ENCODE measurements around the gene PDE8B. TPM values are rescaled to one million over a fixed set of nuclear protein-coding genes. Genes with fewer than 3 reads are reported as not detected.

PDE8B gene
- total RNA-seq, 1 donor from 2014 or later = 2.6 TPM

DNA sequence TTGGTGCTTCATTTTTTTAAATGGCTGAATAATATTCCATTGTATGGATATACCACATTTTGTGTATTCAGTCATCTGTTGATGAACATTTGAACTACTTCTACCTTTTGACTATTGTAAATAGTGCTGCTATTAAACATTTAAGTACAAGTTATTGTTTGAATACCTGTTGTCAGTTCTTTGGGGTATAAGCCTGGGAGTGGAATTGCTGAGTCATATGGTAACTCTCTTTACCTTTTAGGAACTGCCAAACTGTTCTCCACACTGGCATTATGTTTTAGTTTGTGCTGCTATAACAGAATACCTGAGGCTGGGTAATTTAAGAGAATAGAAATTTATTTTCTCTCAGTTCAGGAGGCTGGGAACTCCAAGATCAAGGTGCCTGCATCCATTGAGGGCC lies 15.7 kb upstream of the PDE8B start:
- no peaks in the 10 kb centered on the region for H3K27me3 Mint-ChIP-seq
- TF ChIP-seq, protein P1, sequence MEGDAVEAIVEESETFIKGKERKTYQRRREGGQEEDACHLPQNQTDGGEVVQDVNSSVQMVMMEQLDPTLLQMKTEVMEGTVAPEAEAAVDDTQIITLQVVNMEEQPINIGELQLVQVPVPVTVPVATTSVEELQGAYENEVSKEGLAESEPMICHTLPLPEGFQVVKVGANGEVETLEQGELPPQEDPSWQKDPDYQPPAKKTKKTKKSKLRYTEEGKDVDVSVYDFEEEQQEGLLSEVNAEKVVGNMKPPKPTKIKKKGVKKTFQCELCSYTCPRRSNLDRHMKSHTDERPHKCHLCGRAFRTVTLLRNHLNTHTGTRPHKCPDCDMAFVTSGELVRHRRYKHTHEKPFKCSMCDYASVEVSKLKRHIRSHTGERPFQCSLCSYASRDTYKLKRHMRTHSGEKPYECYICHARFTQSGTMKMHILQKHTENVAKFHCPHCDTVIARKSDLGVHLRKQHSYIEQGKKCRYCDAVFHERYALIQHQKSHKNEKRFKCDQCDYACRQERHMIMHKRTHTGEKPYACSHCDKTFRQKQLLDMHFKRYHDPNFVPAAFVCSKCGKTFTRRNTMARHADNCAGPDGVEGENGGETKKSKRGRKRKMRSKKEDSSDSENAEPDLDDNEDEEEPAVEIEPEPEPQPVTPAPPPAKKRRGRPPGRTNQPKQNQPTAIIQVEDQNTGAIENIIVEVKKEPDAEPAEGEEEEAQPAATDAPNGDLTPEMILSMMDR (IDR thresholded peaks at IDR 0.05; ENCODE audit: unreplicated experiment) = no peak
- H3K9me3 Mint-ChIP-seq (ENCODE audit: low read depth) = peaks cover 27% of the 10 kb centered on the region
- no peak for DNase-seq (ENCODE audit: low spot score, unreplicated experiment)
- H3K36me3 Mint-ChIP-seq (ENCODE audit: insufficient read depth) = peaks cover 2% of the 10 kb centered on the region
- H3K4me3 Mint-ChIP-seq (ENCODE audit: low read depth) = no peak overlapping the region
- peak overlapping the region; percentile 16 for H3K27ac Mint-ChIP-seq
- no peaks in the 10 kb centered on the region for H3K4me1 Mint-ChIP-seq (ENCODE audit: low read depth)

DNA sequence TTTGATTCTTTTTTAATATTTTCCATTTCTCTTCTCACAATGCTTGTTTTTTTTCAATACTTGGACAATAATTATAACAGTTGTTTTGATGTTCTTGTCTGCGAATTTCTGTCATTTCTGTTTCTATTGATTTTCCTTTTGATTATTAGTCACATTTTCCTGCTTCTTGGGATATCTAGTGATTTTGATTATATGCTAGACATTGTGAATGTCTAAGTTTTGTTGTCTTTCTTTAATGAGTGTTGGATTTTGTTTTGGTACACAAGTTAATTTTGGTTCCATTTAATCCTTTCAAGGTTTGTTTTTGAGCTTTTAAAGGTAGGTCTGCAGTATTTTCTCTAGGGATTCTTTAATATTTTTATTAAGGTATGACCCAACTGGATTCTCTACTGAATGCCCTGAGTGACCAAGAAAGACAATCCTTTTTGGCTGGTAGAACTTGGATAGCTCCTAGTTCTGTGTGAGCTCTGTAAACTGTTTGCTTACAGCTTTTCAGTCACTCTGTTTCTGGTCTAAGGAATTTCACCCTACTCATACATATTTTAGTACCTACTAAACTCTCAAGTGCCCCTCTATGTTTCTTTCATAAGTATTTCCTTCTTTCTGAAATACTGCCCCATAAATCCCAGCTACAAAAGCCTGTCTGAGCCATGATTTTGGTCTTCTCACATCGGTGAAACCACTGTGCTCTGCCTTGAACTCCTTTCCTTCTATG lies 12.5 kb upstream of the PDE8B start:
- H3K36me3 Mint-ChIP-seq (ENCODE audit: insufficient read depth) = peaks cover 2% of the 10 kb centered on the region
- no peak overlapping the region for H3K4me3 Mint-ChIP-seq (ENCODE audit: low read depth)
- H3K27me3 Mint-ChIP-seq = peaks cover 4% of the 10 kb centered on the region
- H3K4me1 Mint-ChIP-seq (ENCODE audit: low read depth) = peaks cover 7% of the 10 kb centered on the region
- TF ChIP-seq, protein P1 (IDR thresholded peaks at IDR 0.05; ENCODE audit: unreplicated experiment) = no peak
- peaks cover 20% of the 10 kb centered on the region for H3K9me3 Mint-ChIP-seq (ENCODE audit: low read depth)
- H3K27ac Mint-ChIP-seq = no peak overlapping the region
- DNase-seq (ENCODE audit: low spot score, unreplicated experiment) = no peak

DNA sequence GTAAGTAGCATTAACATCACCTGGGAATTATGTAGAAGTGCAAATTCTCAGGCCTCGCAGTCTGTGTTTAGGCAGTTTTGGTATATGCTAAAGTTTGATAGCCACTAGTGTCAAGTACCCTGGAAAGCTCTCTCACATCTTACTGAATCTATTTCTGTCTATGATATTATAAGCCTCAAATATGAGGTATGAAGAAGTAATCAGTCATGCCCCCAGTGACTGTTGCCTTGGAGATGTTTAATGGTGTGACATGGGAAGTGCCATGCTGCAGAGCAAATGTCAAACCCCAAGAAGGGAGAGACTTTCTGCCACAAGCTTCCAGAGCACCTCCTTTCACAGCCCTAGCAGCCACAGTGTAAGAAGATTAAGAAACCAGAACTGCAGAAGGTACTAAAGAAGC lies 9.8 kb upstream of the PDE8B start:
- H3K9me3 Mint-ChIP-seq (ENCODE audit: low read depth) = peaks cover 12% of the 10 kb centered on the region
- peaks cover 13% of the 10 kb centered on the region for H3K27me3 Mint-ChIP-seq
- H3K27ac Mint-ChIP-seq = no peak overlapping the region
- H3K36me3 Mint-ChIP-seq (ENCODE audit: insufficient read depth) = peaks cover 2% of the 10 kb centered on the region
- TF ChIP-seq, protein P1 (IDR thresholded peaks at IDR 0.05; ENCODE audit: unreplicated experiment) = no peak
- H3K4me3 Mint-ChIP-seq (ENCODE audit: low read depth) = no peak overlapping the region
- peaks cover 7% of the 10 kb centered on the region for H3K4me1 Mint-ChIP-seq (ENCODE audit: low read depth)
- DNase-seq (ENCODE audit: low spot score, unreplicated experiment) = no peak

DNA sequence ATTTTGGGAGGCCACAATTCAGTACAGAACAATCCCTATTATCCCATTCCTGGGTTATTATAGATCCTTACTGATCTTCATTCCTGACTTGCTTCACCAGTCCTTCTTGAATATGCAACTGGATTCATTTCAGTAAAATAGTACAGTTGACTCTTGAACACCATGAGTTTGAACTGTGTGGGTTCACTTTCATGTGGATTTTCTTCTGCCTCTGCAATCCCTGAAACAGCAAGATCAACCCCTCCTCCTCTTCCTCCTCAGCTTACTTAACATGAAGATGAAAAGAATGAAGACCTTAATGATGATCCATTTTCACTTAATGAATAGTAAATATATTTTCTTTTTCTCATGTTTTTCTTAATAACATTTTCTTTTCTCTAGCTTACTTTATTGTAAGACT lies 8.3 kb upstream of the PDE8B start:
- H3K36me3 Mint-ChIP-seq (ENCODE audit: insufficient read depth) = peaks cover 2% of the 10 kb centered on the region
- DNase-seq (ENCODE audit: low spot score, unreplicated experiment) = no peak
- H3K27me3 Mint-ChIP-seq = peaks cover 19% of the 10 kb centered on the region
- no peak overlapping the region for H3K4me3 Mint-ChIP-seq (ENCODE audit: low read depth)
- H3K4me1 Mint-ChIP-seq (ENCODE audit: low read depth) = peaks cover 7% of the 10 kb centered on the region
- H3K27ac Mint-ChIP-seq = no peak overlapping the region
- TF ChIP-seq, protein P1 (IDR thresholded peaks at IDR 0.05; ENCODE audit: unreplicated experiment) = no peak
- peaks cover 12% of the 10 kb centered on the region for H3K9me3 Mint-ChIP-seq (ENCODE audit: low read depth)

DNA sequence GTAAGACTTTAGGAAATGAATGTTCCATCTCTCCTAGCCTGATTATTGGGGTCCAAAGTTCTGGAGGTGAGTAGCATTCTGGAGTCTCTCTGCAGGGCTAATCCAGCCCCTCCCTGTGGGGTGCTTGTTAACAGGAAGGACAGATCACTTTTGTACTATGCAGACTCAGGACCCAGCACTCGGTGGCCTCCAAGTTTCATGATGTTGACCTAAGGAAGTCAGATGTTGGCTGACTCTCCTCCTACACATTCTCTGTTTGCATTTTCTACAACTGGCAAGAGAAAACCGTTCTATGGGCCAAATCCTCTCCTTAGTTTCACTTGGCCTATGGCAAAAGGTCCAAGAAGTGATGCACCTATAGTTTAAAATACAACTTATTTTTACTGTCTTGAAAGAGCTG lies 5.5 kb upstream of the PDE8B start:
- no peak for DNase-seq (ENCODE audit: low spot score, unreplicated experiment)
- H3K27ac Mint-ChIP-seq = no peak overlapping the region
- H3K4me3 Mint-ChIP-seq (ENCODE audit: low read depth) = no peak overlapping the region
- H3K9me3 Mint-ChIP-seq (ENCODE audit: low read depth) = no peaks in the 10 kb centered on the region
- H3K36me3 Mint-ChIP-seq (ENCODE audit: insufficient read depth) = no peaks in the 10 kb centered on the region
- H3K4me1 Mint-ChIP-seq (ENCODE audit: low read depth) = peaks cover 7% of the 10 kb centered on the region
- TF ChIP-seq, protein P1 (IDR thresholded peaks at IDR 0.05; ENCODE audit: unreplicated experiment) = no peak
- H3K27me3 Mint-ChIP-seq = peaks cover 45% of the 10 kb centered on the region
